Coronary artery (tissue), 2 donors: Measurements from ENCODE around the gene MRPS31.
A peak's percentile ranks its signal among the peaks of the same experiment; 100 is the strongest.

Experiments
- DNase-seq: peaks from one replicate; pipeline ENCODE4 v3.0.0-alpha.2; 2017; ENCODE audit warnings: low spot score
- H3K27ac ChIP-seq, 2 donors: fragments of 200-600 bp; sonication (generic); one replicate each; pipeline ENCODE4 v1.5.1; 2016 to 2019
- H3K4me3 ChIP-seq: fragments of 200-600 bp; sonication (generic); 2 replicates; pipeline ENCODE4 v1.5.1; 2016; ENCODE audit warnings: mild to moderate bottlenecking, moderate library complexity
- CTCF ChIP-seq: fragments of 200-600 bp; sonication (generic); IDR thresholded peaks from one replicate; pipeline ENCODE4 v1.5.1; 2019; ENCODE audit warnings: antibody characterized with exemption

Gene MRPS31

GRCh38 chr13:40770934-40771618 is at the start of gene MRPS31:
MRPS31 (minus strand) TSS chr13:40771190; CDS start chr13:40771136, 54 bp downstream.
- TF ChIP-seq CTCF, result no peak
- H3K4me3 ChIP-seq, result peak within 1 kb of the TSS; percentile 80
- peak within 1 kb of the TSS; percentile 84 to 85 for H3K27ac ChIP-seq
- DNase-seq, result peak; percentile 97

GRCh38 chr13:40819797-40820315 is 48.9 kb upstream of the MRPS31 start:
- TF ChIP-seq CTCF, result no peak
- Histone ChIP-seq H3K4me3 (no peak overlapping the region), H3K27ac (no peak overlapping the region)
- no peak for DNase-seq

GRCh38 chr13:40818926-40819325 is 47.9 kb upstream of the MRPS31 start:
- no peak overlapping the region for H3K4me3 ChIP-seq
- no peak for DNase-seq
- TF ChIP-seq CTCF, result no peak
- no peak overlapping the region for H3K27ac ChIP-seq

GRCh38 chr13:40814803-40815202 is 43.8 kb upstream of the MRPS31 start:
- DNase-seq, result no peak
- no peak overlapping the region for H3K27ac ChIP-seq
- no peak for TF ChIP-seq CTCF

GRCh38 chr13:40813667-40814454 is 42.9 kb upstream of the MRPS31 start:
- Histone ChIP-seq H3K4me3 (no peak overlapping the region), H3K27ac (no peak overlapping the region)
- no peak for DNase-seq
- TF ChIP-seq CTCF, result no peak

More at GRCh38 chr13:40814803-40815202, 43.8 kb upstream of the MRPS31 start:
- H3K4me3 ChIP-seq, result no peak overlapping the region

- no peak overlapping the region for H3K4me3 ChIP-seq
- DNase-seq, result no peak
- TF ChIP-seq CTCF, result no peak
- no peak overlapping the region for H3K27ac ChIP-seq
Observed at GRCh38 chr13:40812724-40813445, 41.9 kb upstream of the MRPS31 start.
